ENCODE results near the gene NAALADL1. TPM values are rescaled to one million over a fixed set of nuclear protein-coding genes. Genes with fewer than 3 reads are reported as not detected.

The NAALADL1 gene
- polyA plus RNA-seq, 1 experiment: 38.7 TPM

DNA sequence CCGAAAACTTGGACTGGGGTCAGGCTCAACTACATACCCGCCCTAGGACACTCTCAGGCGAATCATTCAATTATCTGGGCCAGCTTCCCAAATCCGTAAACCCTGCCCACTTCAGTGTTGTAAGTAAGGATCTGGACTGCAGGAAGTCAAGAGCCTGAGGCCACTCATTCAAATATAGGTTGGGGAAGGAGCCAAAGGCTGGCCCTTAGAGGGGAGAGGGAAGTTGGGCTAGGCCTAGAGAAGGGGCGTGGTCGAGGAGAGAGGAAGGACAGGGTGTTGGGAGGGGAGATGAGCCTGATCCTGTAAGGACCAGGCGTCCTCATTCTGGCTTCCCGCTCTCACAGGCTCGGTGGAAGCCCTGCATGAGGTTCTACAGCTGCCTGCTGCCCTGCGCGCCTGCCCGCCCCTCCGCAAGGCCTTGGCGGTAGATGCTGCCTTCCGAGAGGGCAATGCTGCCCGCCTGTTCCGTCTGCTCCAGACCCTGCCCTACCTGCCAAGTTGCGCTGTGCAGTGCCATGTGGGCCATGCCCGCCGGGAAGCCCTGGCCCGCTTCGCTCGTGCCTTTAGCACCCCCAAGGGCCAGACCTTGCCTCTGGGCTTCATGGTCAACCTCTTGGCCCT is 14.4 kb downstream of the NAALADL1 start:
- peak; percentile 29 for DNase-seq (ENCODE audit: low read depth)
- Histone ChIP-seq H3K27me3 (ENCODE audit: control insufficient read depth, insufficient read depth, low read length) (no peaks in the 10 kb centered on the region), H3K4me3 (ENCODE audit: low read depth, low read length) (no peak overlapping the region), H3K36me3 (ENCODE audit: control insufficient read depth, insufficient read depth, low read length) (peaks cover 9% of the 10 kb centered on the region)
- ChIA-PET POLR2A (interaction anchor here (0.5 kb wide), 1 partner anchor 464 kb away, joined by 3 read pairs; no protein-coding TSS in a partner anchor), CTCF (interaction anchor here (0.6 kb wide), 1 partner anchor 32 kb away, joined by 3 read pairs; no protein-coding TSS in a partner anchor)
- TF ChIP-seq, protein P1, sequence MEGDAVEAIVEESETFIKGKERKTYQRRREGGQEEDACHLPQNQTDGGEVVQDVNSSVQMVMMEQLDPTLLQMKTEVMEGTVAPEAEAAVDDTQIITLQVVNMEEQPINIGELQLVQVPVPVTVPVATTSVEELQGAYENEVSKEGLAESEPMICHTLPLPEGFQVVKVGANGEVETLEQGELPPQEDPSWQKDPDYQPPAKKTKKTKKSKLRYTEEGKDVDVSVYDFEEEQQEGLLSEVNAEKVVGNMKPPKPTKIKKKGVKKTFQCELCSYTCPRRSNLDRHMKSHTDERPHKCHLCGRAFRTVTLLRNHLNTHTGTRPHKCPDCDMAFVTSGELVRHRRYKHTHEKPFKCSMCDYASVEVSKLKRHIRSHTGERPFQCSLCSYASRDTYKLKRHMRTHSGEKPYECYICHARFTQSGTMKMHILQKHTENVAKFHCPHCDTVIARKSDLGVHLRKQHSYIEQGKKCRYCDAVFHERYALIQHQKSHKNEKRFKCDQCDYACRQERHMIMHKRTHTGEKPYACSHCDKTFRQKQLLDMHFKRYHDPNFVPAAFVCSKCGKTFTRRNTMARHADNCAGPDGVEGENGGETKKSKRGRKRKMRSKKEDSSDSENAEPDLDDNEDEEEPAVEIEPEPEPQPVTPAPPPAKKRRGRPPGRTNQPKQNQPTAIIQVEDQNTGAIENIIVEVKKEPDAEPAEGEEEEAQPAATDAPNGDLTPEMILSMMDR (IDR thresholded peaks at IDR 0.05; ENCODE audit: insufficient read depth, low read depth, low read length): no peak

GRCh38 chr11:65042891-65043290 is 15.5 kb downstream of the NAALADL1 start:
- Histone ChIP-seq H3K36me3 (ENCODE audit: control insufficient read depth, insufficient read depth, low read length) (peaks cover 15% of the 10 kb centered on the region), H3K27me3 (ENCODE audit: control insufficient read depth, insufficient read depth, low read length) (no peaks in the 10 kb centered on the region), H3K4me3 (ENCODE audit: low read depth, low read length) (no peak overlapping the region)
- no peak for DNase-seq (ENCODE audit: low read depth)
- ChIA-PET POLR2A (no interaction called here), CTCF (no interaction called here)
- TF ChIP-seq, protein P1 (IDR thresholded peaks at IDR 0.05; ENCODE audit: insufficient read depth, low read depth, low read length): no peak

GRCh38 chr11:65040847-65041622 is 17.3 kb downstream of the NAALADL1 start, which contains the start of gene SAC3D1:
SAC3D1 (plus strand) TSS chr11:65041210; CDS start chr11:65041293, 83 bp downstream.
- H3K27me3 ChIP-seq (ENCODE audit: control insufficient read depth, insufficient read depth, low read length): no peaks in the 10 kb centered on the region
- DNase-seq (ENCODE audit: low read depth): peak; percentile 81
- TF ChIP-seq, protein P1 (IDR thresholded peaks at IDR 0.05; ENCODE audit: insufficient read depth, low read depth, low read length): no peak
- ChIA-PET POLR2A (no interaction called here), CTCF (interaction anchor here (0.7 to 1.3 kb wide), 5 partner anchors 12 to 123 kb away, joined by 3 read pairs; partner anchors contain the start of gene ZNHIT2)
- H3K36me3 ChIP-seq (ENCODE audit: control insufficient read depth, insufficient read depth, low read length): peaks cover 15% of the 10 kb centered on the region
- peak within 1 kb of the TSS; percentile 68 for H3K4me3 ChIP-seq (ENCODE audit: low read depth, low read length)

DNA sequence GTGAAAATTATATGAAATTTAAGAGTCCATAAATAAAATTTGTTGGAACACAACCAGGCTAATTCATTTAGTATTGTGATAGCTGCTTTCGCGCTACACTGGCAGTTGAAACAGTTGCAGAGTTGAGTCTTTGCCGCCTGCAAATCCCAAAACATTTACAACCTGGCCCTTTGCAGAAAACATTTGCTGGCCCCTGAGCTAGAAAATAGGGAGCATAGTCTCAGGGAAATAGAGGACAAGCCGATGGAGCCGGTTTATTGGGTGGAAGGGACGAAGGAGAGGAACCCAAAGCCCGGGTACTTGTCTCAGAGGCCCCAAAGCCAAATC is 17.9 kb downstream of the NAALADL1 start:
- TF ChIP-seq, protein P1 (IDR thresholded peaks at IDR 0.05; ENCODE audit: insufficient read depth, low read depth, low read length): no peak
- ChIA-PET CTCF (interaction anchor here (0.7 to 1.0 kb wide), 4 partner anchors 11 to 122 kb away, joined by 3 read pairs; no protein-coding TSS in a partner anchor), POLR2A (no interaction called here)
- Histone ChIP-seq H3K4me3 (ENCODE audit: low read depth, low read length) (peak overlapping the region; percentile 68), H3K36me3 (ENCODE audit: control insufficient read depth, insufficient read depth, low read length) (peaks cover 20% of the 10 kb centered on the region), H3K27me3 (ENCODE audit: control insufficient read depth, insufficient read depth, low read length) (no peaks in the 10 kb centered on the region)
- no peak for DNase-seq (ENCODE audit: low read depth)

GRCh38 chr11:65036931-65037330 is 21.4 kb downstream of the NAALADL1 start:
- H3K4me3 ChIP-seq (ENCODE audit: low read depth, low read length): no peak overlapping the region
- H3K36me3 ChIP-seq (ENCODE audit: control insufficient read depth, insufficient read depth, low read length): peaks cover 22% of the 10 kb centered on the region
- CTCF ChIA-PET: interaction anchor here (0.6 to 0.9 kb wide), 2 partner anchors 22 to 76 kb away, joined by 3 to 4 read pairs; no protein-coding TSS in a partner anchor
- TF ChIP-seq, protein P1 (IDR thresholded peaks at IDR 0.05; ENCODE audit: insufficient read depth, low read depth, low read length): no peak
- POLR2A ChIA-PET: no interaction called here
- H3K27me3 ChIP-seq (ENCODE audit: control insufficient read depth, insufficient read depth, low read length): no peaks in the 10 kb centered on the region
- DNase-seq (ENCODE audit: low read depth): no peak

All from BJ (cell line).